ENCODE data around the gene NFIB.

DNA sequence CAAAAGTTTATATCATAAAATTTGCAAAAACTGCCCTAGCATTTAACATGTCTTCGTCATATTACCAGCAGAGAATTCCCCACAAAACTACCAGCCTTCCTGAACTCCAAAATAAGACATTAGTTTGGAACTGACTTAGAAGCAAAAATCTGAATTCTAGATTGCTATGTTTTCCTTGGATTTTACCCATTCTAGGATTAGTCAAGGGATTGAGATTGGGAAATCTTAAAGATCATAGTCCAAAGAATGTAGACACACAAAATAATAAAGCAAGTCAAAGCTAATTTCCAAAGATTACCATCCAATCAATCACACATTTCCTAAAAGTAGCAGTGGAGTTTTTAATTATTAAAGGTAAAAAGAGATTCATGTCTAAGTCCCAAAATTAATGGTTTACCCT lies 138.2 kb downstream of the NFIB start:
- TF ChIP-seq YY1 (IDR thresholded peaks at IDR 0.05; ENCODE audit: insufficient read depth, insufficient read length), result no peak
- no peak for TF ChIP-seq ZNF274 (IDR thresholded peaks at IDR 0.05; ENCODE audit: low read depth, low read length)
- no peak for TF ChIP-seq SUZ12 (IDR thresholded peaks at IDR 0.05; ENCODE audit: extremely low read depth, insufficient read depth, insufficient read length)

Measured in NT2/D1 (cell line).